ENCODE results near the gene CMIP. TPM values are rescaled to one million over a fixed set of nuclear protein-coding genes. Genes with fewer than 3 reads are reported as not detected.

CMIP gene
- total RNA-seq, 4 donors from 2014 or later = 15.5 to 65.9 (median 20.2) TPM

DNA sequence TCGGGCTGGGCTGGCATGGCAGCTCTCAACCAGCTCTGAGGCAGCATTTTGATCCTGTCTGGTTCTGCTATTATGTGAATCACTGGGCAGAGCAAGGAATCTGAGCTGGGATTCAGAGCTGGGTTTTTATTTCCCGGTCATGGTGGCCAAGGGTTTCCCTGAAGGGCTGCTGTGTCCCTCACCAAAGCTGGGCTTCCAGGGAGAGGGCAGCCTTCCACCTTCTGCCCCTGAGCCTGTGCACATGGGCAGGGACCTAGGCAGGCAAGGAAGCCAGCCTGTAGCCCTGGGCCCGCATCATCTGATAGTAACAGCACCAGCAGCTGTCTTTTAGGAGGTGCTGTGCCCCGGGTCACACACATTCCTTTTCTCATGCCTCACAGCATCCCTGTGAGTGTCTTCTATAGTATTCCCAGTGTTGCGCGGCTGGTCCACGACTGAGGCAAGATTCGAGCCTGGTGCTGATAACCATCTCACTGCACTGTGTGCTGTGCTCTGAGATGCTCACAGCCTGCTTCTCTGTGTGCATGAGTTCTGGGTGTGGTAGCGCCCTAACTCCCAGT is 249.2 kb downstream of the CMIP start:
- intact Hi-C loops (cut with DNase I) = no loop called here
- TF ChIP-seq CTCF (IDR thresholded peaks at IDR 0.05) (no peak), POLR2A (IDR thresholded peaks at IDR 0.05) (no peak)
- 90 to 94% methylated on average over 8 to 9 of the region's 9 CpGs for WGBS, 2 donors
- H3K9me3 ChIP-seq = no peaks in the 10 kb centered on the region
- peaks cover 16 to 27% of the 10 kb centered on the region in 2 donors for H3K4me1 ChIP-seq
- no peaks in the 10 kb centered on the region for H3K27me3 ChIP-seq
- no peak for DNase-seq
- no peak overlapping the region for H3K4me3 ChIP-seq (replicated peaks in 1 of 3)
- H3K36me3 ChIP-seq = peaks cover 5 to 9% of the 10 kb centered on the region in 2 donors
- peak overlapping the region in 1 of 3 donors; percentile 80 for H3K27ac ChIP-seq

GRCh38 chr16:81694494-81695280 is 250.1 kb downstream of the CMIP start:
- peak; percentile 74 to 83 for DNase-seq
- Histone ChIP-seq H3K4me3 (replicated peaks in 1 of 3) (no peak overlapping the region), H3K9me3 (no peaks in the 10 kb centered on the region), H3K27me3 (no peaks in the 10 kb centered on the region), H3K27ac (peak overlapping the region; percentile 32 to 80 (median 69)), H3K36me3 (peaks cover 5 to 9% of the 10 kb centered on the region in 2 donors), H3K4me1 (peaks cover 16 to 27% of the 10 kb centered on the region in 2 donors)
- TF ChIP-seq POLR2A (IDR thresholded peaks at IDR 0.05) = no peak
- TF ChIP-seq CTCF (IDR thresholded peaks at IDR 0.05) = no peak
- intact Hi-C loops (cut with DNase I) = no loop called here
- WGBS, 2 donors = 65 to 67% methylated on average over 12 to 14 of the region's 14 CpGs

- DNase-seq = peak; percentile 23 to 29
- intact Hi-C loops (cut with DNase I) = no loop called here
- H3K27ac ChIP-seq = peak overlapping the region; percentile 32 to 80 (median 69)
- 52 to 58% methylated on average over 10 of the region's 10 CpGs for WGBS, 2 donors
- TF ChIP-seq POLR2A (IDR thresholded peaks at IDR 0.05) = no peak
- no peak for TF ChIP-seq CTCF (IDR thresholded peaks at IDR 0.05)
- no peaks in the 10 kb centered on the region for H3K9me3 ChIP-seq
- H3K4me3 ChIP-seq (replicated peaks in 1 of 3) = no peak overlapping the region
- H3K36me3 ChIP-seq = peaks cover 5 to 9% of the 10 kb centered on the region in 2 donors
- H3K27me3 ChIP-seq = no peaks in the 10 kb centered on the region
- peaks cover 16 to 27% of the 10 kb centered on the region in 2 donors for H3K4me1 ChIP-seq
Measured at GRCh38 chr16:81695321-81696165, 250.9 kb downstream of the CMIP start.

DNA sequence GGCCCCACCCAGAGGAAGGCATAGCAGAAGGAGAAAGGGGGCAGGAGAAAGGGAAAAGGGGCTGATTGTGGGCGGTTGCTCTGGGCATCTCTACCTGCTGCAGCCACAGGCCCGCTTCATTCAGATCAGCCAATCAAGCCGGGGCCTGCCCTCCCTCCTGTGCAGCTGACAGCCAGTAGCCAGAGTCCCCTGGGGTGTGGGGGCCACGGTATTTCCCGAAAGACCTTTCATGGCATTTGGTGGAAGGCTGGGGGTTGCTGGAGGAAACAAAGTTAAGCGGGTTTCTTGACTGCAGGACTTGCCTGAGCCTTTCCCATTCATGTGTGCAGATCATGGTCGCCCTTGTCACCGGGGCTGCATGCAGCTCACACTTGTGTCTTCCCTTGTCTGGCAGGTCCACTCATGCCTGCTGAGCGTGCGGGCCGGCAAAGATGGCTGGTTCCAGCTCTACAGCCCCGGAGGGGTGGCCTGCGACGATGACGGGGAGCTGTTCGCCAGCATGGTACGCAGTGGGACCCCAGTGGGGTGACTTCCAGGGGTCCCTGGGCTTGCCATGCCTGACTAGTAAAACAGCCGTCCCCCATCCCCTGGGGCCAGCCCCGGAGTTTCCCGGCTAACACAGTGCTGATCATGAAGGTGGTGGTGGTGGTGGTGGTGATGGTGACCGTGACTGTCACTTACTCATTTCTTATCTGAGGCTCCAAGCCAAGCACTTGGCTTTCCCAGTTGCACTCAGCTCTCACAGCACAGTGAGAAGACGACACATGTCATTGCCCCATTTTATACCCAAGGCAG is 251.8 kb downstream of the CMIP start:
- H3K4me3 ChIP-seq (replicated peaks in 1 of 3) = no peak overlapping the region
- peaks cover 16 to 27% of the 10 kb centered on the region in 2 donors for H3K4me1 ChIP-seq
- peaks cover 5 to 9% of the 10 kb centered on the region in 2 donors for H3K36me3 ChIP-seq
- peak overlapping the region in 2 of 3 donors; percentile 69 to 80 for H3K27ac ChIP-seq
- intact Hi-C loops (cut with DNase I) = no loop called here
- no peak for DNase-seq
- no peaks in the 10 kb centered on the region for H3K27me3 ChIP-seq
- H3K9me3 ChIP-seq = no peaks in the 10 kb centered on the region
- WGBS, 2 donors = 92 to 95% methylated on average over 14 to 22 of the region's 22 CpGs
- TF ChIP-seq POLR2A (IDR thresholded peaks at IDR 0.05) (no peak), CTCF (IDR thresholded peaks at IDR 0.05) (no peak)

All from thyroid gland (tissue), 4 donors.